HG02759 (cell line): ENCODE data around the gene CFH.
"Not testable (repeated sequence)": the region's sequence is repeated elsewhere in the genome, so short reads cannot be mapped to it uniquely, and the experiment has no call there.

Experiments used
- ATAC-seq: cut with Tn5 transposase; IDR thresholded peaks from one replicate; pipeline ENCODE4 v1.9.1; 2021; ENCODE audit warnings: mild to moderate bottlenecking, moderate library complexity; ENCODE audit not compliant: unreplicated experiment

The CFH gene

GRCh38 chr1:196738730-196739129, 86.9 kb downstream of the CFH start:
- ATAC-seq = no peak

GRCh38 chr1:196743244-196743643, 91.4 kb downstream of the CFH start:
- ATAC-seq = peak; percentile 86

GRCh38 chr1:196765019-196765740, 113.3 kb downstream of the CFH start:
- not testable (repeated sequence) for ATAC-seq

- ATAC-seq = not testable (repeated sequence)
These were observed 118.0 kb downstream of the CFH start for GRCh38 chr1:196769823-196770222.

DNA sequence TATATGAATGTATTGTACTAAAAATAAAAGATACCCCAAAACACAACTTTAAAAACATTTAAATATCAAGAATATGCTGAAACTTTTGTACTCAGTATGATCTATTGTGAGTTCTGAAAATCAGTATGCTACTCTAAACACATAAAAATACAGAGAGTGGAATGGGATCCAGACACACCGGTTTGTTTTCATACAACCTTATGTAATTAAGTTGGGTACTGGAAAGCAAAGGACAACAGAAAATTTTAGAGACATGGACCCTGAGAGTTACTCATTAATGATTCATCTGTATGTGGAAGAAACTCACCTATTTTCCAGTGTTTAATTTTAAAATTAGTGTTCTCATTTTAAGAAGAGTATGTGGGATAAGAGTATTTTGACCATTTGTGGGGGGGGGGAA, 121.9 kb downstream of the CFH start:
- ATAC-seq = no peak

GRCh38 chr1:196774175-196774574, 122.3 kb downstream of the CFH start:
- no peak for ATAC-seq

- no peak for ATAC-seq
These were observed 122.8 kb downstream of the CFH start, which contains the start of gene CFHR3 for GRCh38 chr1:196774603-196775002. TSS of gene CFHR3 (plus strand) at chr1:196774840. CDS start at chr1:196774887, 47 bp downstream.

- ATAC-seq = no peak
These were observed 125.8 kb downstream of the CFH start for GRCh38 chr1:196777603-196778002.

DNA sequence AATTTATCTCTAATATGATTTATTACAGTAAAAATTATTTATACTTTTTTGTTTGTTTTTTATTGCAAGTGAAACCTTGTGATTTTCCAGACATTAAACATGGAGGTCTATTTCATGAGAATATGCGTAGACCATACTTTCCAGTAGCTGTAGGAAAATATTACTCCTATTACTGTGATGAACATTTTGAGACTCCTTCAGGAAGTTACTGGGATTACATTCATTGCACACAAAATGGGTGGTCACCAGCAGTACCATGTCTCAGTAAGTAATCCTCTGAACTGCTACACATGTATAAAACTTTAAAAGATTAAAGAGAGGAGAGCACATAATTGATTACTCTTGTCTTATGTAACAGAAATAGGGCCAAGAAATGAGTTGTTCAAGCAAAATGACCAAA, 127.2 kb downstream of the CFH start:
- ATAC-seq = no peak

DNA sequence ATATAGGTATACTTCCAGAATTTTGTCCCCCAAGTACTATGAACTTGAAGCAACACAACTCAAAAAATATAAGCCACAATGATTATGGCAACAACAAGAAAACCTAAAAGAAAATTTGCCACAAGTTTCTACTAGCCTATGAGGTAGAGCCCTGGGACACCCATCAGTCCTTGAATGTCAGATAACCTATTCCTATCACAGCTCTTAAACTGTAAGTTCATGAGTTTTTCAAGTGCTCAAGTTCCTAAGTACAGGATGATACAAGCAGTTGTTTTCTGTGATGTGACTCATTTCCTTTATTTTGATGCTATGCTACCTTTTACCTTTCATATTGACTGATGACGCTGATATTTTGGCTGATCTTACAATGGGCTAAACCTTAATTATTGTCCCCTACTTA, 139.4 kb downstream of the CFH start:
- ATAC-seq = not testable (repeated sequence)

- ATAC-seq = not testable (repeated sequence)
These were observed 142.3 kb downstream of the CFH start for GRCh38 chr1:196794103-196794502.
